Right atrium auricular region (tissue), 2 donors: ENCODE data around the gene ZNRD2. TPM values are rescaled to one million over a fixed set of nuclear protein-coding genes. Genes with fewer than 3 reads are reported as not detected.
A peak's percentile ranks its signal among the peaks of the same experiment; 100 is the strongest.

Experiments used
- DNase-seq: peaks from one replicate; pipeline ENCODE4 v3.0.0-alpha.2; 2019; ENCODE audit warnings: low spot score
- H3K27ac ChIP-seq, 2 donors: fragments of 200-600 bp; sonication (generic); 1 replicate in 1 of 2; 2 replicates in 1 of 2; pipeline ENCODE4 v1.5.1; 2016 to 2019
- H3K27me3 ChIP-seq, 2 donors: fragments of 200-600 bp; sonication (generic); one replicate each; pipeline versions ENCODE4 v1.5.1 to v1.6.0; 2017 to 2019
- H3K36me3 ChIP-seq: fragments of 200-600 bp; sonication (generic); one replicate; pipeline ENCODE4 v1.5.1; 2016
- H3K4me1 ChIP-seq, 2 donors: fragments of 200-600 bp; sonication (generic); one replicate each; pipeline versions ENCODE4 v1.5.1 to v1.6.0; 2017 to 2019
- H3K4me3 ChIP-seq, 2 donors: fragments of 200-600 bp; sonication (generic); 1 replicate in 1 of 2; 2 replicates in 1 of 2; pipeline ENCODE4 v1.5.1; 2017 to 2019; ENCODE audit warnings: mild to moderate bottlenecking in 1 of 2, moderate library complexity in 1 of 2
- H3K9me3 ChIP-seq, 2 donors: fragments of 200-600 bp; sonication (generic); one replicate each; pipeline ENCODE4 v1.5.1; 2019
- total RNA-seq, 2 donors: library from RNA; depleted of rRNA; stranded (reverse); fragments of >200 nt; gene quantifications; one replicate each; pipeline ENCODE4 v1.1.0, GENCODE V29; 2016
- TF ChIP-seq, protein P1 (sequence below), 2 donors: fragments of 200-600 bp; sonication (generic); IDR thresholded peaks; one replicate each; pipeline ENCODE4 v1.5.1; 2019; ENCODE audit warnings: antibody characterized with exemption in 2 of 2

Gene ZNRD2
- total RNA-seq, 2 donors from 2014 or later, result 36.1 to 50.6 TPM

DNA sequence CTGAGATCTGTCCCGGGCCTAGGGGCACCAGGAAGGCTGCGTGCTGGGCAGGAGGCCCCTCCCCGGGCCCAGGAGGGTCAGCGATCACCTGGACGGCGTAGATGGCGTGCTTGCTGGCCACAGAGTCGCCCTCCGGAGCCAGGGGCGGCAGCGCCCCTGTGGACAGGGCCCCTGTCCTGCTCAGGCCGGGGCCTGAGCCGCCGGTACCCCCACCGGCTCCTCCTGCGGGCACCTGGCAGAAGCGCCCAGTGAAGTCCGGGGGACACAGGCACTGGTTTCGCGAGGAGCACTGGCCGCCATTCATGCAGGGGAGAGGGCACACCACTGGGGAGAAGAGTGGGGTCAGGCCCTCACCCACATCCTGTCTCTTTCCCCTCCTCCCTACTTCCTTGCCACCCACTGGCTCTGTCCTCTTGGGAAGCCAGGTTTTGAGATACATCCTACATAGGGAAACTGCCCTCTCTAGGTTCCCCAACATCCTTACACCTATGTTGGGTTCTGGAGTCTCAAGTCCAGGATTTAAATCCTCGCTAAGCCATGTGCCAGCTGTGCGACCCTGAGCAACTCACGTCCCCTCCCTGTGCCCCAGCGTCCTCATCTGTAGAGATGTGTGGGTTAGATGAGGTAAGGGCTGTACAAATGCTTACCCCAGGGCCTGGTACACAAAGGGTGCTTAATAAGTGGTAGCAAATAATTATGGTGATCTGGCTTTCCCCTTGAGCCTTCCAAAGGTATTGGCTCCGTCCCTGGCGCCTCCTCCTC, 16.0 kb upstream of the ZNRD2 start:
- H3K27ac ChIP-seq, result no peak overlapping the region
- H3K4me1 ChIP-seq, result peaks cover 0 to 48% of the 10 kb centered on the region in 2 donors
- no peak for DNase-seq
- H3K4me3 ChIP-seq, result no peak overlapping the region
- no peaks in the 10 kb centered on the region for H3K27me3 ChIP-seq
- peaks cover 14% of the 10 kb centered on the region for H3K36me3 ChIP-seq
- no peaks in the 10 kb centered on the region for H3K9me3 ChIP-seq
- TF ChIP-seq, protein P1, sequence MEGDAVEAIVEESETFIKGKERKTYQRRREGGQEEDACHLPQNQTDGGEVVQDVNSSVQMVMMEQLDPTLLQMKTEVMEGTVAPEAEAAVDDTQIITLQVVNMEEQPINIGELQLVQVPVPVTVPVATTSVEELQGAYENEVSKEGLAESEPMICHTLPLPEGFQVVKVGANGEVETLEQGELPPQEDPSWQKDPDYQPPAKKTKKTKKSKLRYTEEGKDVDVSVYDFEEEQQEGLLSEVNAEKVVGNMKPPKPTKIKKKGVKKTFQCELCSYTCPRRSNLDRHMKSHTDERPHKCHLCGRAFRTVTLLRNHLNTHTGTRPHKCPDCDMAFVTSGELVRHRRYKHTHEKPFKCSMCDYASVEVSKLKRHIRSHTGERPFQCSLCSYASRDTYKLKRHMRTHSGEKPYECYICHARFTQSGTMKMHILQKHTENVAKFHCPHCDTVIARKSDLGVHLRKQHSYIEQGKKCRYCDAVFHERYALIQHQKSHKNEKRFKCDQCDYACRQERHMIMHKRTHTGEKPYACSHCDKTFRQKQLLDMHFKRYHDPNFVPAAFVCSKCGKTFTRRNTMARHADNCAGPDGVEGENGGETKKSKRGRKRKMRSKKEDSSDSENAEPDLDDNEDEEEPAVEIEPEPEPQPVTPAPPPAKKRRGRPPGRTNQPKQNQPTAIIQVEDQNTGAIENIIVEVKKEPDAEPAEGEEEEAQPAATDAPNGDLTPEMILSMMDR (IDR thresholded peaks at IDR 0.05), result no peak

DNA sequence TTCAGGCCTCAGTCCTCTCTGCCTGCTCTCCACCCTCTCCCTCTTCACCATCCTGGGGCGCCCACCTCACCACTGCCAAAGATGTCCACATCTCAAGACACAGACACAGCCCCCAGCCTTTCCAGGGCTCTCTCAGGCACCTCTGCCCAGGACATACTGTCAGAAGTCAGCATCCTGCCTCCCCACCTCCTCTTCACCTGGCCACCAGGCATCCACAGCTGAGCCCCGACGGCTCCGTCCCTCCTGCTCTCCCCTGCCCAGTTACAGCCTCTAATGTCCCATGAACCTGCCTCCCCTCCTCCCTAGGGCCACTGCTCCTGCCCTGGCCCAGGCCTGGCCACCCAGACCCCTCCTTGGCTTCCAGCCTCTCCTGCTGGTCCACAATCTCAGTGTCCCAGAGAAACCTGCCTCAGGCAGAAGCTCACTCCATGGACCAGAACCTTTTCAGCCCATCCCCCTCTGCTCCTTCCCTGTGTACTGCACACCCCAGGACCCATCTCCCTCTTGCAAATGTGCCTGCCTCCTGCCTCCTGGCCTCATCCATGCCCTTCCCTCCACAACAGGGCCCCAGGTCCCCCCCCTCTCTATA, 15.3 kb upstream of the ZNRD2 start:
- TF ChIP-seq, protein P1 (IDR thresholded peaks at IDR 0.05), result no peak
- peak overlapping the region; percentile 98 for H3K27ac ChIP-seq

DNA sequence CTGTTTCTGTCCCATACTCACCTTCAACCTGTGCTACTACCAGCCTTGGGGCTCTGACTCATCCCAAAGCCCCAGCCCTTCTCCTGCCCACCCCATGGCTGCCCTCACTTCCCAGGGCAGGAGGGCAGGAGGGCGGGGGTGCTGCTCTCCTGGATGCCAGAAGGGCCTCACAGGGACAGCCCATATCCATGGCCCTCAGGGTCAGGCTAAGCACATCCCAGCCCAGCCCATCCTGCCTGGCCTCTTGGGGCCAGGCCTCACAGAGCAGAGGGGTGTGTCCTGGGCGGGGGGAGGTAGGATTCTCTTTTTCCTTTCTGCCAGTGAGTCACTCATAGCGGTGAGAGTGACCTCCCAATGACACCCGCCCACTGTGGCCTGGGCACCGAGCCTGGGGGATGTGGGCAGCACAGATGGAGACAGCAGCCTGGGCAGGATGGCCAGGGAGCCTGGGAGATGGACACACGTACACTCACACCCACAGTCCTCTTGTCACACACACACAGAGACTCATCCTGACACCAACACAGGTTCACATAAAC, 14.5 kb upstream of the ZNRD2 start:
- Histone ChIP-seq H3K27me3 (no peaks in the 10 kb centered on the region), H3K36me3 (peaks cover 14% of the 10 kb centered on the region), H3K9me3 (no peaks in the 10 kb centered on the region), H3K4me1 (peaks cover 0 to 64% of the 10 kb centered on the region in 2 donors), H3K4me3 (no peak overlapping the region), H3K27ac (peak overlapping the region; percentile 98)
- DNase-seq, result no peak
- TF ChIP-seq, protein P1 (IDR thresholded peaks at IDR 0.05), result no peak

More for the DNA sequence above, 15.3 kb upstream of the ZNRD2 start:
- H3K27me3 ChIP-seq, result no peaks in the 10 kb centered on the region
- no peaks in the 10 kb centered on the region for H3K9me3 ChIP-seq
- peaks cover 14% of the 10 kb centered on the region for H3K36me3 ChIP-seq
- H3K4me1 ChIP-seq, result peaks cover 0 to 55% of the 10 kb centered on the region in 2 donors
- H3K4me3 ChIP-seq, result no peak overlapping the region
- no peak for DNase-seq

DNA sequence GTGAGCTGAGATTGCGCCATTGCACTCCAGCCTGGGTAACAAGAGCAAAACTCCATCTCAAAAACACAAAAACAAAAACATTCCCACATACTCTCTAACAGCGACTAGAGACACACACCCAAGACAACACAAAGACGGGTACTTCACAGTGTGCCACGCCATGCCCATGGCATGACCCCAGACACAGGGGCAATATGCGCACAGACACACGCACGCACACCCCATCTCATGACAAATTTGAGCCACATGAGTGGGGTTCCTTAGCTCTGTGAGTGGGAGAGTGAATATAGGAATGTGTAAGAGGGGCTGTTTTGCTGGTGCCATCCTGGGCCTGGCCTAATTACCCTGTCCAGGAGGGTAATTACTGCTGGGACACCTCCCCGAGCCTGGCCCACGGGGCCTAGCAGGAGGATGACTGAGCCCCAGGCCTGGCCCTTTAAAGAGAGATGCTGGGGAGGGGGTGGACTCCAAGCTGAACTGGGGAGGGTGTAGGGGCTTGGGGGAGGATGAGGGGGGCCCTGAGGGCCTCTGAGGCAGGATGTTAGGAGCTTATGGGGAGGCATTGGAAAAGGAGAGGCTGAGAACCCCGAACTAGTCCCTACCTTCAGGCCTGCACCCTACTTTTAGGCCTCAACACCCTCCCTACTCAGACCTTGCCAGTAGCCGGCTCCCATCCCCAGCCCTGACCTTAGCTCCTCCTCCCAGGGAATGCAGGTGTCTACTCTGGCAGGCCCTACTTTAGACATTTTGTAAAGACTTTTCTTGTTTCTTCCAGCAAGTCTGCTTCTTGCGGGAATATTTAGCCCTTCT, 13.6 kb upstream of the ZNRD2 start:
- peaks cover 9% of the 10 kb centered on the region for H3K36me3 ChIP-seq
- no peak for DNase-seq
- peak overlapping the region; percentile 57 to 70 for H3K4me3 ChIP-seq
- H3K9me3 ChIP-seq, result no peaks in the 10 kb centered on the region
- no peaks in the 10 kb centered on the region for H3K27me3 ChIP-seq
- TF ChIP-seq, protein P1 (IDR thresholded peaks at IDR 0.05), result no peak
- H3K27ac ChIP-seq, result peak overlapping the region; percentile 98
- peaks cover 0 to 69% of the 10 kb centered on the region in 2 donors for H3K4me1 ChIP-seq

DNA sequence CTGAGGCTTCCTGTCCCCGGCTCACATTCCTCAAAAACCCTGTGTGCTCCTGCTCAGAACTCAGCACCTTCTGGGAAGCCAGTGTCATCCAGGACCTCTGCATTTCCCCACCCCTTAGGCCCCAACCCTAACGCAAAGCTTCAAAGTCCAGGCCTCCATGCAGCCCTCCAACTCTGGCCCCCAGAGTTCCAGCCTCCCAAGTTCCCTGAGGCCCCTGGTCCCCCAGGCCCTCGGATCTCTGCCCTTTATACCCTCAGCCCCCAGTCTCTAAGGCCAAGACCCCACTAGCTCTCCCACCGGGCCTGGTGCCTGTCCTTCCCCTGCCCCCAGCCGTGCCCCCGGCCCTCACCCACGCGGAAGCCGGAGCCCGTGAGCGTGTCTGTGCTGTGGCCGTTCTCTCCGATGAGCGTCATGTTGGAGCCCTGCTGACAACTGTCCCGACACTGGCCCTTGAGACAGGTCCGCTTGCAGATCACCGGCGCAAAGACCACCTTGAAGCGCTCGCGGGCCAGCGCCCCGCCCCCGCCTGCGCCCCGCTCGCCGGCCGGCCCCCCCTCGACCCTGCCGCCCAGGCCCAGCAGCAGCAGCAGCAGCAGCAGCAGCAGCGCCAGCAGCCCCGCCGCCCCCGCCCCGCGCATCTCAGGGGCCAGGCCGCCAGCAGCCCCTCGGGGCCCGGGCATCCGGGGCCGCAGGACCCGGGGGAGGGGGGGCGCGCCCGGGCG, 12.8 kb upstream of the ZNRD2 start:
- H3K27ac ChIP-seq, result peak overlapping the region; percentile 98
- no peak for DNase-seq
- no peaks in the 10 kb centered on the region for H3K27me3 ChIP-seq
- no peaks in the 10 kb centered on the region for H3K9me3 ChIP-seq
- peaks cover 8% of the 10 kb centered on the region for H3K36me3 ChIP-seq
- peaks cover 0 to 69% of the 10 kb centered on the region in 2 donors for H3K4me1 ChIP-seq
- H3K4me3 ChIP-seq, result peak overlapping the region; percentile 57 to 70
- TF ChIP-seq, protein P1 (IDR thresholded peaks at IDR 0.05), result no peak
